HG03575 (cell line): ENCODE measurements around the gene DTX2.
"Not testable (repeated sequence)": the region's sequence is repeated elsewhere in the genome, so short reads cannot be mapped to it uniquely, and the experiment has no call there.

Experiments used
- ATAC-seq: cut with Tn5 transposase; IDR thresholded peaks from one replicate; pipeline ENCODE4 v1.9.1; 2021; ENCODE audit not compliant: unreplicated experiment, insufficient number of reproducible peaks, low FRiP score; ENCODE audit errors: extremely low read depth

DTX2 gene

DNA sequence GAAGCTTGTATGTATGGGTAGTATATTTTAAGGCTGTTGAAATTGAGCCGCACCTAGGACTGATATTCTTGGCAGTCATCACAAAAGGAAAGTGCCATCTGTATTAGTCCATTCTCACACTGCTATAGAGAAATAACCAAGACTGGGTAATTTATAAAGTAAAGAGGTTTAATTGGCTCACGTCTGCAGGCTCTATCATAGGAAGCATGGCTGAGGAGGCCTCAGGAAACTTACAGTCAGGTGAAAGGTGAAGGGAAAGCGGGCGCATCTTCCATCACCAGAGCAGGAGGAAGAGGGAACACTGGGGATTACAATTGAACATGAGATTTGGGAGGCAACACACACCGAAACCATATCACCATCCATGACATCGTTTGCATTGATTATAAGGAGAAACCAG, 90.5 kb downstream of the DTX2 start:
- ATAC-seq, result not testable (repeated sequence)
